GM19397 (cell line): Measurements from ENCODE around the gene ZNF627.
A peak's percentile ranks its signal among the peaks of the same experiment; 100 is the strongest.
"Not testable (repeated sequence)": the region's sequence is repeated elsewhere in the genome, so short reads cannot be mapped to it uniquely, and the experiment has no call there.

Source experiments
- ATAC-seq: cut with Tn5 transposase; IDR thresholded peaks from one replicate; pipeline ENCODE4 v1.9.1; 2021; ENCODE audit warnings: mild to moderate bottlenecking, moderate library complexity; ENCODE audit not compliant: unreplicated experiment

ZNF627 gene

DNA sequence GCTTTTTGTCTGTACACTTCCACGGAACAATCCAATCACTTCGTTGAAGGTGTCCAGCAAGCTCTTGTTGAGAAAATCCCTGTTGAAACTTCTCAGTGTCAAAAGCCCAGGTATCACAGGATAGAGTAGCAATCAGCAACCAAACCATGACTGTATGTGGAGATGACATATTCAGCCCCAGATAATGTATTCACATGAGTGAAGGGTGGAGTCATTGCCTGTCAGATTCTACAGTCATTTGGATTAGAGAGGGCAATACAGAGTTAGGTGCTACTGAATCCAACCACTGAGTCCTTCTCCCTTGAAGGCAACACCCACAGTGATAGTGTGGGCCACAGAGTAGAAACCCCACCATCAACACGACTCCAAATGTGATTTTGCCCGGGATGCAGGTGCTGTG, 23.3 kb downstream of the ZNF627 start:
- no peak for ATAC-seq

DNA sequence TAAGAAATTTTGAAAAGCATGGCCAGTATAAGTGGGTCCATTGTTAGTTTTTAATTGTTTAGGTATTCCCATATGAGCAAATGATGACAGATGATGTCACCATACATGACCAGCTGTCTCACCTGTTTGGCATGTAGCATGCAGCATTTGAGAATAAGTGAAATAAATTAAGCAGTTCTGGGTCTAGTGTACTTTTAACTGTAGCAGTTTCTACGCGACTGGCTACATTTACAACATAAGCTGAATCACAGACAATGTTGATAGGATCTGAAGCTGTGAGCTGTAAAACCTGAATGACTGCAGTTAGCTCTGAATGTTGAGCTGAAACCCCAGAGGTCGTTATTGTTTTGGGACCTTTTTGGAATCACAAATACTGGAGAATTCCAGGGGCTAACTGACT, 25.1 kb downstream of the ZNF627 start:
- ATAC-seq, result not testable (repeated sequence)

DNA sequence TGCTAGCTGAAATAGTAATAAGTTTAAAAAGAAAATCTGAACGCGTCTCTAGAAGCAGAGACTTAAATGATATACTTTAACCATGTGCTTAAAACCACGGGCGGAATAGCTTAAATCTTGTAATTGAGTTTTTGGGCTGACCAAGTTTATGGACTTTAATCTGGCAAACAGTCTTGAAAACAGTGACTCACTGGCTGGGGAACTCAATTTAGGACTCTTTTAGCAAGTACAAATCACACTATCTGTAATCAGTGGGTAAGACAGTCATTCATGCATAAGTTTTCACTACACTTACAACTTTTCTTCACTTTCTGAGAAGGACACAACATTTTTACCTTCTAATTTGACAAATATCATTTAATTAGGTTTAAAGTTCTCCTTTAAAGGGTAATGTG, 26.8 kb downstream of the ZNF627 start:
- ATAC-seq, result no peak

DNA sequence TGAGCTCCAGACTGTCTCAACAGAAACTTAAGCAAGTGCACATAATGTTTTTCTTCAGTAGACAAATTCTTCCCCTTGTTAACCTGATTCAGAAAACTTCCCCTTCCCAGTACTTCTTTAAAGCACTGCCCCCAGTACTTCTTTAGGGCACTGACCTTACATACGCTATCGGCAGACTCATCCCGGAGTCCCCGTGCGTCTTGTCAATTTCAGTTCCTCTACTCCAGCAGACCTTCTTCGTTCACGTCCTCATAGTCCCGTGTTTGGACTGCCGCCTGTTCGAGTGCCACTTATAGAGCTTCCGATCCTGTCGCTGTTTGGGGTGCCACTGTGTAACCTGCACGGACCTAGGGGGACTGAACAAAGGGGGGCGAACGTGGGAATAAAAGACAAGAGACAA, 29.0 kb downstream of the ZNF627 start:
- ATAC-seq, result no peak

DNA sequence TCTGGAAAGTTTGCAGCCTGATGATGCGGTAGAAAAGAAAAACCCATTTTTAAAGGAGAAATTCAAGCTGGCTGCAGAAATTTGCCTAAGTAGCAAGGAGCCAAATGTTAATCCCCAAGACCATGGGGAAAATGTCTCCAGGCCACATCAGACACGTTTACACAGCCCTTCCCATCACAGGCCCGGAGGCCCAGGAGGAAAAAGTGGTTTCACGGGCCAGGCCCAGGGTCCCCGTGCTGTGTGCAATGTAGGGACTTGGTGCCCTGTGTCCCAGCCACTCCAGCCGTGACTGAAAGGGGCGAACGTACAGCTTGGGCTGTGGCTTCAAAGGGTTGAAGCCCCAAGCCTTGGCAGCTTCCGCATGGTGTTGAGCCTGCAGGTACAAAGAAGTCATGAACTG, 35.9 kb downstream of the ZNF627 start:
- no peak for ATAC-seq

DNA sequence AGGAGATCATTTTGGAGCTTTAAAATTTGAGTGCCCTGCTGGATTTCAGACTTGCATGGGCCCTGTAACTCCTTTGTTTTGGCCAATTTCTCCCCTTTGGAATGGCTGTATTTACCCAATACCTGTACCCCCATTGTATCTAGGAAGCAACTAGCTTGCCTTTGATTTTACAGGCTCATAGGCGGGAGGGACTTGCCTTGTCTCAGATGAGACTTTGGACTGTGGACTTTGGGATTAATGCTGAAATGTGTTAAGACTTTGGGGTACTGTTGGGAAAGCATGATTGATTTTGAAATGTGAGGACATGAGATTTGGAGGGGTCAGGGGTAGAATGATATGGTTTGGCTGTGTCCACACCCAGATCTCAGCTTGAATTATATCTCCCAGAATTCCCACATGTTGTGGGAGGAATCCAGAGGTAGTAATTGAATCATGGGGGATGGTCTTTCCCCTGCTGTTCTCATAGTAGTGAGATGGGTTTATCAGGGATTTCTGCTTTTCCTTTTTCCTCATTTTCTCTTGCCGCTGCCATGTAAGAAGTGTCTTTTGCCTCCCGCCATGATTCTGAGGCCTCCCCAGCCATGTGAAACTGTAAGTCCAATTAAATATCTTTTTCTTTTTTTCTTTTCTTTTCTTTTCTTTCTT, 36.9 kb downstream of the ZNF627 start:
- not testable (repeated sequence) for ATAC-seq

DNA sequence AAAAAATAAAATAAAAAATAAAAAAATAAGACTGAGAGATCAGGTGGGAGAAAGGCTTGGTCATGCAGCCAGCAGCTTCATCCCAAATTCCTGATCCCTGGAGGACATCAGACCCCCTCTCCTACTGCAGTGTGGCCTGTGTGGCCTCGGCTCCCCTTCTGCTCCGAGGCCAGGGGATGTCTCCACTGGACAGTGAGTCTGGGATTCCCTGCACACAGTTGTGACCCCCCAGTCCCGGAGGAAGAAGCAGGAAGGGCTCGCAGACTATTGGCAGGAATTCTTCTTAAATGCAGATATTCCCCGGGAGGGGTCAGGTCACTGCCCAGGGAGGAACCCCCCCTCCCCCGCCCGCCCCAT, 41.9 kb downstream of the ZNF627 start:
- ATAC-seq, result no peak

DNA sequence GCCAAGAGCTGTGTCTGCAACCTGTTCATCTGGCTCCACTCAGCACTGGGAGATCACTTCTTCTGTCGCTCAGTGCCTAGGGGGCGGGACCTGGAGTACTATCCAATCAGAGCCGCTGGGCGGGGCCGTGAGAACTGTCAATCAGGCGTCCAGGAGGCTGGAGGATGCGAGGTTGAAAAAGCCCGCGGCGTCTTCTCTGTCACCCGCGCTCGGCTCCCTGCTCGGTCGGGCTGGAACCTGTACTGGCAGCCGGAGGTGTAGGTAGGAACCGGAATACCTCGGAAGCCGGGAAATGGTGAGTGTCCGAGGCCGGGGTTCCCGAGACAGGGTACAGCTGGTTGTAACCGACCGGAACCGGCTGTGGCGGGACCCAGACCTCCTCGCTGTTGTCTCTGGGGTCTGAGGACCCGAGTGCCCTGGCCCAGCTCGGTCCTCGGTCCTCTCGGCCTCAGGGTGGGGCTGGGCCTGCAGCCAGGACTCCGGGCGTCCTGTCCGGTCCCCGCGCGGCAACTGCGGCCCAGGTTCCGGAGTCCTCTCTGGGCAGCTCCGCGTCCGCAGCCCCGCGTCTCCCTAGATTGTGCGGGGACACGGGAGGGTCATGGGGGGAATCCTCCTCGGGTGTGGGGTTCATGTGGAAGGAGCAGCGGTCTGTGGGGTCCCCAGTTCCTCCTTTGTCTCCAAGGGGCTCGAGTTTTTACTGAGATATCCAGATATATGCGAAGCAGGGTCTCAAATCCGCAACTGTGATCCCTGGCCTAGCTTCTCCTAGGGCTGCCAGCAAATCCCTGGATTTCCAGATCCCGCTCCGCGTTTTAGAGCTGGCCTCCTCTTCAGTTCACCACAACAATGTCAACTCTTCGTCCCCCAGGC, 42.6 kb downstream of the ZNF627 start:
- ATAC-seq, result peak; percentile 97

DNA sequence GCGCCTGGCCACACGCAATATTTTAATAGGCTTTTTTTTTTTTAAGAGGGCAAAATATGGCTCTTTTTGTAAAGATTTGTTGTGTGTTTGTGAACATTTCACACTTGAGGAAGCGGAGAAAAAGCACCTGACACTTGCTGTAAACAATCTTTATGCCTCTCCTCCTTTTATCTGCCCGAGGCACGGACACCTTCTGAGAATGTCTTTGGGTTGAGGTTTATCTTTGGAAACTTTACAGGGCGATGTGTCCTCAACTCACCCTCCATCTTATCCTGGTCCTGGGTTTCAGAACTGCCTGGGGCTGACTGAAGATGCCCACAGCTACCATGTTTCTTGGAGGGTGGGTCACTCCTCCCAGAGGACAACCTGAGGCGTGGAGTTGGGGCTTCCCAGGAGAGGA, 44.0 kb downstream of the ZNF627 start:
- ATAC-seq, result no peak

DNA sequence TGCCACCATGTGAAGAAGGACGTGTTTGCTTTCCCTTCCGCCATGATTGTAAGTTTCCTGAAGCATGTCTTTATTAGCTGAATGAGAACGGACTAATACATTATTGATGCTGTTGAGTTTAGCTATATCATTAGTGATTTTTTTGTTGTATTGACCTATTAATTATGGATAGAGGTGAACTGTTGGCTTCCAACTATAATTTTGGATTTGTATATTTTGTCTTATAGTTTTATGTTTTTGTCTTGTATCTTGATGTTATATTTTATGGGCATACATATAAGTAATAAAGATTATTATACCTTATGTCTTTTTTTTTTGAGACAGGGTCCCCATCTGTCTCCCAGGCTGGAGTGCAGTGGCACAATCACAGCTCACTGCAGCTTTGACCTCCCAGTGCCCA, 45.6 kb downstream of the ZNF627 start:
- no peak for ATAC-seq

DNA sequence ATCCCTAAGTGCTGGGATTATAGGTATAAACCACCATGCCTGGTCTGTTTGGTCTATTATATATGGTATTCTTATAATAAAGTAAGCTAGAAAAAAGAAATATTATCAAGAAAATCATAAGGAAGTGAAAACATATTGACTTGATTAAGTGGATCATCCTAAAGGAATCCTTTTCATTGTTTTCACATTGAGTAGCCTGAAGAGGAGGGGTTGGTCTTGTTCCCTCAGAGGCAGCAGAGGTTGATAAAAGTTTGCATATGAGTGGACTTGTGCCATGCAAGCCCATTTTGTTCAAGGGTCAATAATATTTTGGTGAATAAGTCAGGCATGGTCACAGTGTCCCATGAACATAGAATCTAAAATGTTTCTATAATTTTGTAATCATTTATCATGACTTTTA, 52.7 kb downstream of the ZNF627 start:
- no peak for ATAC-seq

DNA sequence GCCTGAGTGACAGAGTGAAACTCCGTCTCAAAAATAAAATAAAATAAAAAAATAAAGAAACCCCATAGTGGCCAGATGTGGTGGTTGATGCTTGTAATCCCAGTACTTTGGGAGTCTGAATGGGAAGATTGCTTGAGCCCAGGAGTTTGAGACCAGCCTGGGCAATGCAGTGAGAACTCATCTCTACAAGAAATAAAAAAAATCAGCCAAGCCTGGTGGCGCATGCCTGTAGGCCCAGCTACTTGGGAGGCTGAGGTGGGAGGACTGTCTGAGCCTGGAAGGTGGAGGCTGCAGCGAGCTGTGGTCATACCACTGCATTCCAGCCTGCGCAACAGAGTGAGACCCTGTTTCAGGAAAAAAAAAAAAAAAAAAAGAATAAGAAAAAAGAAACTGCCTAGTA, 53.8 kb downstream of the ZNF627 start:
- no peak for ATAC-seq

DNA sequence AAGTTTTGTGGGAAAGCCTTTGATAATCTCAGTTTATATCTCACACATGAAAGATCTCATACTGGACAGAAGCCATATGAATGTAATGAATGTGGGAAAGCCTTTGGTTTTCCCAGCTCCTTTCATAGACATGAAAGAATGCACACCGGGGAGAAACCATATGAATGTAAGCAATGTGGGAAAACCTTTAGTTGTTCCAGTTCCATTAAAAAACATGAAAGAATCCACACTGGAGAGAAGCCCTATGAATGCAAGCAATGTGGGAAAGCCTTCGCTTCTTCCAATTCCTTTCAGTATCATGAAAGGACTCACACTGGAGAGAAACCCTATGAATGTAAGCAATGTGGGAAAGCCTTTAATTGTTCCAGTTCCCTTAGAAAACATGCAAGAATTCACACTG, 54.8 kb downstream of the ZNF627 start:
- no peak for ATAC-seq

DNA sequence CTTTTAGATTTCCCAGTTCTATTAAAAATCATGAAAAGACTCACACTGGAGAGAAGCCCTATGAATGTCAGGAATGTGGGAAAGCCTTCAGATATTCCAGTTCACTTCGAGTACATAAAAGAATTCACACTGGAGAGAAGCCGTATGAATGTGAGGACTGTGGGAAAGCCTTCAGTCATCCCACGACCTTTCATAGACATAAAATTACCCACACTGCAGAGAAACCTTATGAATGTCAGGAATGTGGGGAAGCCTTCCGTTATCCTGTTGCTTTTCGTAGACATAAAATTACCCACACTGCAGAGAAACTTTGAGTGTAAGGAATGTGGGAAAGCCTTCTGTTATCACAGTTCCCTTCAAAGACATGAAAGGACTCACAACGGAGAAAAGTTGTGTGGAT, 55.2 kb downstream of the ZNF627 start:
- no peak for ATAC-seq

DNA sequence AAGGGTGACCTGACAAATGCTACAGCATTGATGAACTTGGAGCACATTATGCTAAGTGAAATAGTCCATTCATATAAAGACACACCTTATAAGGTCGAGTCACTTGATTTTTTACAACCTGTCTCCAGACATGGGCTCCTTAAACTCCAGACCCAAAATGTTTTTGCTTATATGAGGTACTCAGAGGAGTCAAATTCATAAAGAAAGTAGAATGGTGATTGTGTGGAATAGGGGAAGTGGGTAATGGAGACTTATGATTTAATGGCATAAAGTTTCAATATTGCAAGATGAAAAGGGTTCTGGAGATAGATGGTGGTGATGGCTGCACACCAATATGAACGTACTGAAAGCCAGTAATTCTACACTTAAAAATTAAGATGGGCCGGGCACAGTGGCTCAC, 59.3 kb downstream of the ZNF627 start:
- ATAC-seq, result no peak

DNA sequence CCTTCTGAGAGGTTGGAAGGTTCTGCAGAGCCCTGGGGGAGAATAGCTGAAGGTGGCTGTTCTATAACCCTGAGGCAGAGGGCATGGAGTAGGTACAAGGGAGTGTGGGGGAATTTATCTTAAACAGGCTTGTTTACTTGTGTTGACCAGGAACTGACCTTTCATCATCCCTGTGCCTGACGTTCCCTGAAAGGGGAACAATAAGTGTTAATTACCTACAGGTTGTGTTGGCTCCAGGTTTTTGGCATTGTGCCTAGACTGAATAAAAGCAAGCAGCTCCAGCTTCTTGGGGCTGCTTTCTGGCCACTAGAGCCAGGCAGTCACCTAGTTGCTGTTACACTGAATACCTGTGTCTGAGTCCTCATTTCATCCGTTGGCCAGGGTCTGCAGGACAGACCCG, 60.0 kb downstream of the ZNF627 start:
- ATAC-seq, result no peak

DNA sequence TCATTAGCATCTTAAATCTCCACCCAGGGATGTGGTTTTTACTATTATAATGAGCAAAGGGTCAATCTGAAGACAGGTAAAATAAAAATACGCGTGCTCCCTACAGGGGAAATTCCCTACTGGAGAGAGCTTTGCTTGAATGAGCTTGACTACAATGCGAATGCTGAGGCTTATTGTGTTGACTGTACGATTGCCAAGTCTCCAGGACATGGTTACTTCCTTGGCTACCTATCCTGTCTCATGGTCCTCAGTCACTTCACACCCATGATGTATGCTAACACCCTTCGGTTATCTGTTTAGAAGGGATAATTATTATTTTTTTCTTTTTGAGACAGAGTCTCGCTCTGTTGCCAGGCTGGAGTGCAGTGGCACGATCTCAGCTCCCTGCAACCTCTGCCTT, 61.7 kb downstream of the ZNF627 start:
- ATAC-seq, result no peak

DNA sequence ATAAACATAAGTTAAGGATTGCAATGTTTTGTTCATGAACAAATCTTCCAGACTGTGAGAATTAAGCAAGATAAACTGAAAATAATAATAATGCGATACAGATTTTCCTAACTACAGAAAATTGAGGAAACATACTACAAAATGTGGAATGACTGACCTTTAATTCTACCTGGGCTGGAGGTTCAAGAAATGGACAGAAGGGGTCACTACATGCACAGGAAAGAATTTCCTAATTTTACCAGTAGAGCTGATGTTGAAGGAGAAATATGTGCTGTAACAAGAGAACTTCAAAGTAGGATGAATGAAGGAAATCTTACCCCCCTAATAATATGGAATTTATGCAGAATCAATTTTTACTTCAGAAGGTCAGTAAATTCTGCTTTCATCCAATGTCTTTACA, 62.3 kb downstream of the ZNF627 start:
- no peak for ATAC-seq

DNA sequence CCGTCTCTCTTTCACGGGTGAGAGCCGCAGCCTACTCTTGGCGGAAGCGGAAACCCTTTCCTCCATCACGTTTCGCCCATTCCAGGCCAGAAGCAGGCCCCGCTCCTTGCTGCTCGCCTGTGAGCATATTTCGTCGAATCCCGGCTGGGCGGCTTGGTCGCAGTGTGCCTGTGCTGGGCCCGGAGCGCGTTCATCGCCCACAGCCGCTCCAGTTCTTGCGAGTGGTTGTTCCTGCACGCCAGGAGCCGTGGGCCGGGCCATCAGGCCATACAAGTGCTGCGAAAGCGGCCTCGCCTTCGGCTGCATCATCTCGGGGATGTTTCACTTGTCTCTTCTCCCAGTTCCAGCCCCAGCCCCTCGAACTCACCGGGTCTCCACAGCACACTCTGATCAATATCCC, 65.0 kb downstream of the ZNF627 start:
- no peak for ATAC-seq

DNA sequence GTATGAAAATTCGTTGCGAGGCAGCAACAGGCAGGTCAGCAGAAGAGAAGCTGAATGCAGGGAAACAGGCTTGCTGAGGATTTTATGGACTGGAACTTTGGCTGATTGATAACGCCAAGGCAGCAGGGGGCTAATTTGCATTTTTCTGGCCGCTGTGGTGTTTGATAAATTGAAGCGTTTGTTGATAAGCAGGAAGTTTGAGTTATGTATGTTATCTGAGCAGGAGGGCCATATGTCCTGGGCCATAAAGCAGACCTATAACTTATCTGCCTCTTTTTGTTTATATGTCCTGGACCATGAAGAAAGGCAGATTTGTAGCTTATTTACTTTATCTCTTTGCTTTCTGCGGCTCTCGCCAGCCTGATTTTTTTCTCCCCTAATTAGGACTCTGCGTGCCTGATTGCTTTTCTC, 65.9 kb downstream of the ZNF627 start:
- ATAC-seq, result no peak
